Liver (tissue), 9 donors: Measurements from ENCODE around the gene RUNX1. TPM values are rescaled to one million over a fixed set of nuclear protein-coding genes. Genes with fewer than 3 reads are reported as not detected.

Experiments used
- DNase-seq: peaks from one replicate; pipeline ENCODE4 v3.0.0-alpha.2; 2017; ENCODE audit warnings: low spot score
- H3K27ac ChIP-seq, 2 donors: one replicate each; pipeline ENCODE4 v1.7.0; 2013; ENCODE audit warnings: inconsistent platforms in 2 of 2, low read length in 2 of 2, control low read depth in 1 of 2, low read depth in 1 of 2, mild to moderate bottlenecking in 1 of 2
- H3K27me3 ChIP-seq, 4 donors: one replicate each; pipeline versions ENCODE4 v1.6.1 to v1.7.0; 2013; ENCODE audit warnings: low read length in 3 of 4, inconsistent platforms in 1 of 4, mild to moderate bottlenecking in 1 of 4, moderate library complexity in 1 of 4; ENCODE audit not compliant: control insufficient read depth in 4 of 4, insufficient read depth in 4 of 4
- H3K36me3 ChIP-seq, 4 donors: one replicate each; pipeline versions ENCODE4 v1.6.1 to v1.7.0; 2013; ENCODE audit warnings: low read length in 3 of 4, mild to moderate bottlenecking in 3 of 4, low read depth in 1 of 4, moderate library complexity in 1 of 4; ENCODE audit not compliant: control insufficient read depth in 4 of 4, insufficient read depth in 3 of 4
- H3K4me1 ChIP-seq, 4 donors: one replicate each; pipeline versions ENCODE4 v1.6.1 to v1.7.0; 2013; ENCODE audit warnings: low read length in 3 of 4, mild to moderate bottlenecking in 3 of 4, moderate library complexity in 1 of 4; ENCODE audit not compliant: control insufficient read depth in 4 of 4, insufficient read depth in 4 of 4
- H3K4me3 ChIP-seq, 3 donors: one replicate each; pipeline versions ENCODE4 v1.6.1 to v1.7.0; 2013; ENCODE audit warnings: low read length in 3 of 3, control low read depth in 1 of 3, low read depth in 1 of 3, mild to moderate bottlenecking in 1 of 3
- H3K9ac ChIP-seq, 2 donors: one replicate each; pipeline ENCODE4 v1.7.0; 2013; ENCODE audit warnings: low read length in 2 of 2, mild to moderate bottlenecking in 2 of 2, moderate library complexity in 2 of 2, control low read depth in 1 of 2, low read depth in 1 of 2
- H3K9me3 ChIP-seq, 4 donors: one replicate each; pipeline versions ENCODE4 v1.6.1 to v1.7.0; 2013; ENCODE audit warnings: low read length in 3 of 4; ENCODE audit not compliant: control insufficient read depth in 4 of 4
- ATF3 ChIP-seq: IDR thresholded peaks from 2 replicates; pipeline ENCODE4 v1.6.1; 2016; ENCODE audit warnings: antibody characterized with exemption
- CTCF ChIP-seq: fragments of 150-350 bp; IDR thresholded peaks from 2 replicates; pipeline ENCODE4 v1.5.1; 2017; ENCODE audit warnings: improper control_type of control experiment, low read depth, low read length; ENCODE audit not compliant: missing input control
- EGR1 ChIP-seq, 2 donors: IDR thresholded peaks; 2 replicates each; pipeline ENCODE4 v1.6.1; 2016 to 2018; ENCODE audit warnings: antibody characterized with exemption in 2 of 2, low read depth in 2 of 2
- FOXA1 ChIP-seq: IDR thresholded peaks from 2 replicates; pipeline ENCODE4 v1.6.1; 2016; ENCODE audit warnings: antibody characterized with exemption
- FOXA2 ChIP-seq: IDR thresholded peaks from 2 replicates; pipeline ENCODE4 v1.6.1; 2016; ENCODE audit warnings: antibody characterized with exemption
- GABPA ChIP-seq, 2 donors: IDR thresholded peaks in 1 of 2; conservative IDR thresholded peaks in 1 of 2; 2 replicates each; pipeline ENCODE4 v1.6.1; 2016; ENCODE audit warnings: antibody characterized with exemption in 2 of 2, mild to moderate bottlenecking in 1 of 2, moderate library complexity in 1 of 2
- HNF4A ChIP-seq, 2 donors: conservative IDR thresholded peaks; 2 replicates each; pipeline ENCODE4 v1.6.1; 2016; ENCODE audit warnings: antibody characterized with exemption in 2 of 2, mild to moderate bottlenecking in 2 of 2
- HNF4G ChIP-seq: IDR thresholded peaks from 2 replicates; pipeline ENCODE4 v1.6.1; 2016; ENCODE audit warnings: antibody characterized with exemption
- JUND ChIP-seq, 2 donors: IDR thresholded peaks; 2 replicates each; pipeline ENCODE4 v1.6.1; 2016; ENCODE audit warnings: antibody characterized with exemption in 2 of 2
- MAX ChIP-seq: IDR thresholded peaks from 2 replicates; pipeline ENCODE4 v1.6.1; 2016; ENCODE audit warnings: antibody characterized with exemption
- NR2F2 ChIP-seq: IDR thresholded peaks from 2 replicates; pipeline ENCODE4 v1.6.1; 2016; ENCODE audit warnings: antibody characterized with exemption
- SP1 ChIP-seq: IDR thresholded peaks from 2 replicates; pipeline ENCODE4 v1.6.1; 2018; ENCODE audit warnings: antibody characterized with exemption, mild to moderate bottlenecking
- TAF1 ChIP-seq: conservative IDR thresholded peaks from 2 replicates; pipeline ENCODE4 v1.6.1; 2016; ENCODE audit warnings: antibody characterized with exemption, mild to moderate bottlenecking
- YY1 ChIP-seq: IDR thresholded peaks from 2 replicates; pipeline ENCODE4 v1.6.1; 2016; ENCODE audit warnings: antibody characterized with exemption, mild to moderate bottlenecking
- ZBTB33 ChIP-seq: IDR thresholded peaks from 2 replicates; pipeline ENCODE4 v1.6.1; 2016; ENCODE audit warnings: antibody characterized with exemption
- WGBS: extraction: QIAGEN DNeasy Blood & Tissue Kit; methylation state at CpG from one replicate; pipeline ENCODE4 v1.1.7; 2013; 5-methylcytosine and 5-hydroxymethylcytosine counted together
- polyA plus RNA-seq, 2 donors: library from polyadenylated mRNA; stranded (reverse) in 1 of 2; unstranded in 1 of 2; fragments of 200-250 nt in 1 of 2; fragments of >200 nt in 1 of 2; fragmentation: Nextera tagmentation in 1 of 2; extraction: Ambion mirVana in 1 of 2; gene quantifications; one replicate each; pipeline versions ENCODE4 v1.2.1 to v1.2.3, GENCODE V29; 2013 to 2015
- total RNA-seq, 2 donors: library from RNA; depleted of rRNA; stranded (reverse); fragments of >200 nt; gene quantifications; one replicate each; pipeline ENCODE4 v1.2.3, GENCODE V29; 2014
- donor health status: healthy.
- donor health status: healthy.
- donor health status: healthy.
- donor health status: healthy.
- donor health status: healthy.

Gene RUNX1
- total and polyA plus RNA-seq, 4 donors, result 0.98 to 7.2 (median 3.1) TPM

- no peak for TF ChIP-seq YY1
- no peak for TF ChIP-seq JUND (IDR thresholded peaks at IDR 0.05)
- no peak for TF ChIP-seq GABPA (IDR thresholded peaks at IDR 0.05 in 1 of 2, conservative IDR thresholded peaks at IDR 0.05 in 1 of 2)
- no peak for TF ChIP-seq EGR1 (IDR thresholded peaks at IDR 0.05; ENCODE audit: low read depth in 2 of 2)
- TF ChIP-seq FOXA1, result no peak
- no peak for TF ChIP-seq ATF3
Measured at GRCh38 chr21:34939673-34940331, 109.3 kb downstream of the RUNX1 start (continued).

- 70% methylated on average over 2 of the region's 2 CpGs for WGBS
- H3K4me3 ChIP-seq, result no peak overlapping the region
- TF ChIP-seq ATF3, result no peak
- no peak for TF ChIP-seq JUND (IDR thresholded peaks at IDR 0.05)
- no peak for TF ChIP-seq TAF1
- TF ChIP-seq CTCF, result no peak
- no peak for TF ChIP-seq NR2F2
- TF ChIP-seq YY1, result no peak
- no peak for TF ChIP-seq FOXA2
- no peak for TF ChIP-seq ZBTB33
- no peak for TF ChIP-seq SP1
- no peak for TF ChIP-seq HNF4A (conservative IDR thresholded peaks at IDR 0.05)
- TF ChIP-seq HNF4G, result no peak
- TF ChIP-seq MAX, result no peak
- H3K27me3 ChIP-seq, result no peaks in the 10 kb centered on the region
- DNase-seq, result no peak
- H3K36me3 ChIP-seq, result no peaks in the 10 kb centered on the region
- H3K9me3 ChIP-seq, result no peaks in the 10 kb centered on the region
- no peak overlapping the region for H3K9ac ChIP-seq
- no peak overlapping the region for H3K27ac ChIP-seq
- H3K4me1 ChIP-seq, result no peaks in the 10 kb centered on the region
Measured at GRCh38 chr21:34938089-34938764, 110.9 kb downstream of the RUNX1 start.
